ENCODE data around the gene KCNJ6. TPM values are rescaled to one million over a fixed set of nuclear protein-coding genes. Genes with fewer than 3 reads are reported as not detected.

Gene KCNJ6
- total RNA-seq, 1 experiment from 2014 or later = 1.2 TPM

GRCh38 chr21:37686991-37687810 lies 229.1 kb downstream of the KCNJ6 start:
- Histone ChIP-seq H4K91ac (ENCODE audit: insufficient read length, low read depth, low read length) (no peak overlapping the region), H3K27me3 (ENCODE audit: insufficient read depth, low read length) (no peaks in the 10 kb centered on the region), H3K4me2 (ENCODE audit: insufficient read depth, insufficient read length, low read length) (no peak overlapping the region), H3K9ac (ENCODE audit: extremely low read depth, insufficient read length, low read length) (no peak overlapping the region), H3K4me1 (ENCODE audit: insufficient read depth, low read length) (peaks cover 8% of the 10 kb centered on the region; the same call in 1 of the 2 replicates), H2AK5ac (ENCODE audit: insufficient read length, low read length) (no peak overlapping the region), H2BK120ac (ENCODE audit: low read depth, low read length, poor library complexity, severe bottlenecking) (no peak overlapping the region), H2BK5ac (ENCODE audit: insufficient read length, low read length) (no peak overlapping the region), H3T11ph (ENCODE audit: low read length) (no peak overlapping the region), H2BK12ac (ENCODE audit: insufficient read length, low read depth, low read length) (no peak overlapping the region), H3K4ac (ENCODE audit: low read depth, low read length) (no peak overlapping the region), H3K56ac (ENCODE audit: insufficient read length, low read depth, low read length) (no peak overlapping the region), H3K79me1 (ENCODE audit: insufficient read depth, low read depth, low read length, poor library complexity, severe bottlenecking) (no peaks in the 10 kb centered on the region), H4K20me1 (ENCODE audit: control insufficient read depth, insufficient read depth, insufficient read length) (no peaks in the 10 kb centered on the region), H4K8ac (replicated peaks; ENCODE audit: insufficient read length, low read depth, low read length) (no peak overlapping the region), H2BK15ac (ENCODE audit: low read depth, low read length) (no peak overlapping the region), H3K23me2 (ENCODE audit: insufficient read length, low read depth, low read length, poor library complexity, severe bottlenecking) (peaks cover 2% of the 10 kb centered on the region), H2AFZ (ENCODE audit: low read length) (no peak overlapping the region), H3K18ac (ENCODE audit: insufficient read length, low read depth, low read length) (no peak overlapping the region), H3K23ac (ENCODE audit: insufficient read length, low read depth, low read length) (no peak overlapping the region), H2BK20ac (ENCODE audit: low read depth, low read length, poor library complexity, severe bottlenecking) (no peak overlapping the region), H3K27ac (ENCODE audit: insufficient read length, low read depth, low read length) (no peak overlapping the region), H3K14ac (ENCODE audit: insufficient read depth, low read length) (no peak overlapping the region), H3K9me3 (ENCODE audit: control insufficient read depth, low read depth, low read length) (no peaks in the 10 kb centered on the region), H4K5ac (ENCODE audit: insufficient read length, low read depth, low read length) (no peak overlapping the region), H3K79me2 (ENCODE audit: insufficient read depth, low read length) (no peaks in the 10 kb centered on the region)
- H3K36me3 Mint-ChIP-seq (ENCODE audit: insufficient read depth in 1 of 3, low read depth in 3 of 3) = peaks cover 7 to 14% (median 8%) of the 10 kb centered on the region in 3 experiments; a peak in 6 of 7 replicates
- no peak overlapping the region for H3K4me3 Mint-ChIP-seq
- peaks cover 6 to 8% of the 10 kb centered on the region in 2 experiments; a peak in 4 of 5 replicates for H3K9me3 Mint-ChIP-seq
- no peak for DNase-seq
- peaks cover 24 to 26% of the 10 kb centered on the region in 2 experiments for H3K4me1 Mint-ChIP-seq
- H3K27ac Mint-ChIP-seq = peak overlapping the region in 1 of 3 experiments; percentile 61; a peak in 1 of 7 replicates
- TF ChIP-seq CTCF (conservative IDR thresholded peaks at IDR 0.05) = no peak
- no peaks in the 10 kb centered on the region; the same call in 1 of the 2 replicates for H3K27me3 Mint-ChIP-seq (ENCODE audit: low read depth)
- WGBS (ENCODE audit: extremely low coverage, insufficient read length, low lambda C conversion rate) = no CpG with 5 or more reads among the region's 12 CpGs

Measured in H9 (cell line).